ENCODE results near the gene TXNRD2.

Gene TXNRD2

GRCh38 chr22:19972652-19973550 is 31.3 kb upstream of the TXNRD2 start:
- Histone ChIP-seq H3K4me3 (ENCODE audit: low read depth in 1 of 5, low read length in 5 of 5) (no peak overlapping the region), H3K9ac (ENCODE audit: low read length in 5 of 5) (no peak overlapping the region), H3K4me1 (ENCODE audit: control insufficient read depth in 5 of 5, insufficient read depth in 5 of 5, low read length in 5 of 5) (peaks cover 0 to 19% (median 6%) of the 10 kb centered on the region in 5 donors), H3K36me3 (ENCODE audit: control insufficient read depth in 5 of 5, insufficient read depth in 5 of 5, low read length in 5 of 5) (peaks cover 0 to 51% (median 40%) of the 10 kb centered on the region in 5 donors), H3K27me3 (ENCODE audit: control insufficient read depth in 5 of 5, insufficient read depth in 4 of 5, low read length in 5 of 5) (no peaks in the 10 kb centered on the region), H3K9me3 (ENCODE audit: control insufficient read depth in 5 of 5, low read length in 5 of 5) (no peaks in the 10 kb centered on the region), H3K27ac (ENCODE audit: low read depth, low read length) (no peak overlapping the region)

GRCh38 chr22:19972251-19972650 is 30.6 kb upstream of the TXNRD2 start:
- H3K27me3 ChIP-seq (ENCODE audit: control insufficient read depth in 5 of 5, insufficient read depth in 4 of 5, low read length in 5 of 5) = no peaks in the 10 kb centered on the region
- no peak overlapping the region for H3K27ac ChIP-seq (ENCODE audit: low read depth, low read length)
- no peak overlapping the region for H3K9ac ChIP-seq (ENCODE audit: low read length in 5 of 5)
- no peaks in the 10 kb centered on the region for H3K9me3 ChIP-seq (ENCODE audit: control insufficient read depth in 5 of 5, low read length in 5 of 5)
- H3K4me1 ChIP-seq (ENCODE audit: control insufficient read depth in 5 of 5, insufficient read depth in 5 of 5, low read length in 5 of 5) = peaks cover 0 to 19% (median 6%) of the 10 kb centered on the region in 5 donors
- H3K36me3 ChIP-seq (ENCODE audit: control insufficient read depth in 5 of 5, insufficient read depth in 5 of 5, low read length in 5 of 5) = peaks cover 0 to 56% (median 41%) of the 10 kb centered on the region in 5 donors
- H3K4me3 ChIP-seq (ENCODE audit: low read depth in 1 of 5, low read length in 5 of 5) = no peak overlapping the region

- Histone ChIP-seq H3K27me3 (ENCODE audit: control insufficient read depth in 5 of 5, insufficient read depth in 4 of 5, low read length in 5 of 5) (no peaks in the 10 kb centered on the region), H3K4me3 (ENCODE audit: low read depth in 1 of 5, low read length in 5 of 5) (no peak overlapping the region), H3K4me1 (ENCODE audit: control insufficient read depth in 5 of 5, insufficient read depth in 5 of 5, low read length in 5 of 5) (peaks cover 0 to 19% (median 6%) of the 10 kb centered on the region in 5 donors), H3K36me3 (ENCODE audit: control insufficient read depth in 5 of 5, insufficient read depth in 5 of 5, low read length in 5 of 5) (peaks cover 0 to 64% (median 44%) of the 10 kb centered on the region in 5 donors), H3K27ac (ENCODE audit: low read depth, low read length) (no peak overlapping the region), H3K9me3 (ENCODE audit: control insufficient read depth in 5 of 5, low read length in 5 of 5) (no peaks in the 10 kb centered on the region), H3K9ac (ENCODE audit: low read length in 5 of 5) (no peak overlapping the region)
Measured at GRCh38 chr22:19971276-19972124, 29.9 kb upstream of the TXNRD2 start.

- Histone ChIP-seq H3K27me3 (ENCODE audit: control insufficient read depth in 5 of 5, insufficient read depth in 4 of 5, low read length in 5 of 5) (no peaks in the 10 kb centered on the region), H3K9ac (ENCODE audit: low read length in 5 of 5) (peak overlapping the region in 1 of 5 donors; percentile 23), H3K4me1 (ENCODE audit: control insufficient read depth in 5 of 5, insufficient read depth in 5 of 5, low read length in 5 of 5) (peaks cover 0 to 14% (median 6%) of the 10 kb centered on the region in 5 donors), H3K9me3 (ENCODE audit: control insufficient read depth in 5 of 5, low read length in 5 of 5) (no peaks in the 10 kb centered on the region), H3K4me3 (ENCODE audit: low read depth in 1 of 5, low read length in 5 of 5) (no peak overlapping the region), H3K36me3 (ENCODE audit: control insufficient read depth in 5 of 5, insufficient read depth in 5 of 5, low read length in 5 of 5) (peaks cover 0 to 71% (median 44%) of the 10 kb centered on the region in 5 donors), H3K27ac (ENCODE audit: low read depth, low read length) (no peak overlapping the region)
Measured at GRCh38 chr22:19970479-19971275, 29.1 kb upstream of the TXNRD2 start.

GRCh38 chr22:19970031-19970478 is 28.4 kb upstream of the TXNRD2 start:
- no peaks in the 10 kb centered on the region for H3K9me3 ChIP-seq (ENCODE audit: control insufficient read depth in 5 of 5, low read length in 5 of 5)
- no peak overlapping the region for H3K4me3 ChIP-seq (ENCODE audit: low read depth in 1 of 5, low read length in 5 of 5)
- H3K36me3 ChIP-seq (ENCODE audit: control insufficient read depth in 5 of 5, insufficient read depth in 5 of 5, low read length in 5 of 5) = peaks cover 0 to 76% (median 44%) of the 10 kb centered on the region in 5 donors
- no peak overlapping the region for H3K9ac ChIP-seq (ENCODE audit: low read length in 5 of 5)
- H3K27ac ChIP-seq (ENCODE audit: low read depth, low read length) = no peak overlapping the region
- H3K27me3 ChIP-seq (ENCODE audit: control insufficient read depth in 5 of 5, insufficient read depth in 4 of 5, low read length in 5 of 5) = no peaks in the 10 kb centered on the region
- H3K4me1 ChIP-seq (ENCODE audit: control insufficient read depth in 5 of 5, insufficient read depth in 5 of 5, low read length in 5 of 5) = peaks cover 0 to 9% (median 6%) of the 10 kb centered on the region in 5 donors

GRCh38 chr22:19969141-19969928 is 27.7 kb upstream of the TXNRD2 start:
- Histone ChIP-seq H3K9me3 (ENCODE audit: control insufficient read depth in 5 of 5, low read length in 5 of 5) (no peaks in the 10 kb centered on the region), H3K4me1 (ENCODE audit: control insufficient read depth in 5 of 5, insufficient read depth in 5 of 5, low read length in 5 of 5) (peaks cover 0 to 9% (median 3%) of the 10 kb centered on the region in 5 donors), H3K36me3 (ENCODE audit: control insufficient read depth in 5 of 5, insufficient read depth in 5 of 5, low read length in 5 of 5) (peaks cover 0 to 83% (median 51%) of the 10 kb centered on the region in 5 donors), H3K27ac (ENCODE audit: low read depth, low read length) (no peak overlapping the region), H3K9ac (ENCODE audit: low read length in 5 of 5) (no peak overlapping the region), H3K4me3 (ENCODE audit: low read depth in 1 of 5, low read length in 5 of 5) (no peak overlapping the region), H3K27me3 (ENCODE audit: control insufficient read depth in 5 of 5, insufficient read depth in 4 of 5, low read length in 5 of 5) (no peaks in the 10 kb centered on the region)

GRCh38 chr22:19968450-19968891 is 26.9 kb upstream of the TXNRD2 start:
- H3K36me3 ChIP-seq (ENCODE audit: control insufficient read depth in 5 of 5, insufficient read depth in 5 of 5, low read length in 5 of 5) = peaks cover 0 to 87% (median 57%) of the 10 kb centered on the region in 5 donors
- H3K9ac ChIP-seq (ENCODE audit: low read length in 5 of 5) = no peak overlapping the region
- H3K27ac ChIP-seq (ENCODE audit: low read depth, low read length) = no peak overlapping the region
- peaks cover 0 to 9% (median 3%) of the 10 kb centered on the region in 5 donors for H3K4me1 ChIP-seq (ENCODE audit: control insufficient read depth in 5 of 5, insufficient read depth in 5 of 5, low read length in 5 of 5)
- no peak overlapping the region for H3K4me3 ChIP-seq (ENCODE audit: low read depth in 1 of 5, low read length in 5 of 5)
- no peaks in the 10 kb centered on the region for H3K27me3 ChIP-seq (ENCODE audit: control insufficient read depth in 5 of 5, insufficient read depth in 4 of 5, low read length in 5 of 5)
- no peaks in the 10 kb centered on the region for H3K9me3 ChIP-seq (ENCODE audit: control insufficient read depth in 5 of 5, low read length in 5 of 5)

- Histone ChIP-seq H3K9me3 (ENCODE audit: control insufficient read depth in 5 of 5, low read length in 5 of 5) (no peaks in the 10 kb centered on the region), H3K4me3 (ENCODE audit: low read depth in 1 of 5, low read length in 5 of 5) (no peak overlapping the region), H3K27ac (ENCODE audit: low read depth, low read length) (no peak overlapping the region), H3K9ac (ENCODE audit: low read length in 5 of 5) (no peak overlapping the region), H3K4me1 (ENCODE audit: control insufficient read depth in 5 of 5, insufficient read depth in 5 of 5, low read length in 5 of 5) (peaks cover 0 to 9% (median 3%) of the 10 kb centered on the region in 5 donors), H3K36me3 (ENCODE audit: control insufficient read depth in 5 of 5, insufficient read depth in 5 of 5, low read length in 5 of 5) (peaks cover 0 to 87% (median 58%) of the 10 kb centered on the region in 5 donors), H3K27me3 (ENCODE audit: control insufficient read depth in 5 of 5, insufficient read depth in 4 of 5, low read length in 5 of 5) (no peaks in the 10 kb centered on the region)
Measured at GRCh38 chr22:19967850-19968449, 26.3 kb upstream of the TXNRD2 start.
